Bronchial epithelial cell (primary cell): ENCODE measurements around the gene ITGB2. TPM values are rescaled to one million over a fixed set of nuclear protein-coding genes. Genes with fewer than 3 reads are reported as not detected.

Source experiments
- DNase-seq: peaks from one replicate; pipeline ENCODE4 v3.0.0-alpha.2; 2010; ENCODE audit warnings: low read depth
- FAIRE-seq: peaks from 2 replicates; lab custom pipeline; 2011; peaks lifted over from hg19 to GRCh38; lab: Jason Lieb, UNC
- H3K27me3 ChIP-seq: 2 replicates; pipeline ENCODE4 v1.5.1; 2011; ENCODE audit warnings: low read length; ENCODE audit not compliant: control insufficient read depth, insufficient read depth
- H3K36me3 ChIP-seq: 2 replicates; pipeline ENCODE4 v1.5.1; 2011; ENCODE audit warnings: low read length; ENCODE audit not compliant: control insufficient read depth, insufficient read depth
- H3K4me3 ChIP-seq: 2 replicates; pipeline ENCODE4 v1.5.1; 2011; ENCODE audit warnings: mild to moderate bottlenecking, low read depth, low read length, control low read depth
- CTCF ChIP-seq: IDR thresholded peaks from 2 replicates; pipeline ENCODE4 v1.5.1; 2011; ENCODE audit warnings: mild to moderate bottlenecking, moderate library complexity, low read length, control low read depth, inconsistent platforms; ENCODE audit not compliant: insufficient read depth, severe bottlenecking
- total RNA-seq: library from RNA; depleted of rRNA; stranded (reverse); fragments of >200 nt; gene quantifications from 2 replicates; pipeline ENCODE4 v1.2.1, GENCODE V29; 2014

Gene ITGB2
- total RNA-seq, 1 donor from 2014 or later = 1.1 TPM

- H3K4me3 ChIP-seq = no peak overlapping the region
Measured at GRCh38 chr21:44959376-44960091, 38.8 kb upstream of the ITGB2 start.

GRCh38 chr21:44958471-44959191 lies 37.9 kb upstream of the ITGB2 start:
- no peak for FAIRE-seq
- TF ChIP-seq CTCF = no peak
- no peak for DNase-seq
- Histone ChIP-seq H3K27me3 (no peaks in the 10 kb centered on the region), H3K4me3 (no peak overlapping the region), H3K36me3 (peaks cover 25% of the 10 kb centered on the region)

More at GRCh38 chr21:44959376-44960091, 38.8 kb upstream of the ITGB2 start:
- FAIRE-seq (no peak), DNase-seq (no peak)
- TF ChIP-seq CTCF = no peak
- Histone ChIP-seq H3K36me3 (peaks cover 24% of the 10 kb centered on the region), H3K27me3 (no peaks in the 10 kb centered on the region)

DNA sequence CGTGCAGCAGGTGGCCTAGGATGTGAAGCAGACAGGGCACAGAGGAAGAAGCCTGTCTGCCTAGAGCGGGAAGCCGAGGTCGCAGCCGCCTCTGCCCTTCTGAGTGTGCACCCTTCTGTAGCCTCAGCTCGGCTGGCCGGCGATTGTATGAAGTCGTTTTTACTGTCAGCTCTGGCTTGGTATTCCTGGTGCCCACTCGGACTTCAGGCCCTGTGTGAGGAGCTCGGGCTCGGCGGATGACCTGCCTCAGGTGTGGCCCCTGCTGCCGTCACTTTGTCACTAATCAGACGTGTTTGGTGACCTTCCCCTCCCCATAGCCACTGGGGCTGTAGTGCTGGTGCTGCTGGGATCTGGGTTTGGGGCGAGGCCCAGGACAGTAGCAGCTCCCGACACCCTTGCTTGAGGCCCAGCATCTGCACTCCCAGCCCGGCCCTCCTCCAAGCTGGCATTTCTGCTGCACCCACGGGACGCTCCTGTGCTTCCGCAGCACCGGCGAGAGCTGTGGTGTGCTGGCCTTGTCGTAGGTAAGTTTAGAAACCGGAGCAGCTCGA lies 37.3 kb upstream of the ITGB2 start:
- H3K36me3 ChIP-seq = peaks cover 28% of the 10 kb centered on the region
- H3K27me3 ChIP-seq = no peaks in the 10 kb centered on the region
- no peak for FAIRE-seq
- TF ChIP-seq CTCF = no peak
- no peak overlapping the region for H3K4me3 ChIP-seq
- no peak for DNase-seq

DNA sequence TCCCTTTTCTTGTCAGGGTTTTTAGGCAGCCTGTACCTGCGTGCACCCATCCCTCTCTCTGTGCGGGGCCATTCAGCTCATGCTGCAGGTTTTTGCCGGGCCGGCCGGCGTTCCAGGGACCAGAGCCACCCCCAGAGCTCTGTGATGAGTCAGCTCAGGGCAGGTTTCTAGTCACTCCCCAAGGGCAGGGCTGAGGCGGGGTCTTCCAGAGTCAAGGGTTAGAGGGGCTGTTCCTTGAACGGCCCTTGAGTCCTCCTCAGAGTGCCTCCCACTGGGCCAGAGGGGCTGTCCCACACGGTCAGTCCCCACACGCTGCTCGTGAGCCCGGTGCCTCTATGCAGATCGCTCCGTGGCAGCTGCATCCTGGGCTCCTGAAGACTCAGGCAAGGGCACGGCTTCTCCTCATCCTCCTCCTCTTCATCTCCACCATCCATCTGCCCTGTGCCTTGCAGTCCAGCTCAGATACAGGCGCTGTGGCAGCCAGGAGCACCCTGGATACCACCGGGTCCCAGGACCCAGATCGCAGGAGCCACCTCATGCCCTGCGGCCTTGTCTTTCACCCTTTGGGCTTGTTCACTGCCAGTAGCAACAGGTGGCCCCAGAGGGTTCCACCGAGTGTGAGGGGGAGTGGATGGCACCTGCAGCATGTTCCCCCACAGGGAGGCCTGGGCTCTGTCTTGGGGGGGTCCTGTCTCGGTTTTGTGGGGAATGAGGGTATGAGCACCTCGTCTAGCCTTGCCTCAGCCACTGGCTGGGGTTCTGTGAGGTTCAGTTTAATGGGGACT lies 36.5 kb upstream of the ITGB2 start:
- Histone ChIP-seq H3K36me3 (peaks cover 28% of the 10 kb centered on the region), H3K27me3 (no peaks in the 10 kb centered on the region), H3K4me3 (no peak overlapping the region)
- TF ChIP-seq CTCF = no peak
- no peak for DNase-seq
- no peak for FAIRE-seq

DNA sequence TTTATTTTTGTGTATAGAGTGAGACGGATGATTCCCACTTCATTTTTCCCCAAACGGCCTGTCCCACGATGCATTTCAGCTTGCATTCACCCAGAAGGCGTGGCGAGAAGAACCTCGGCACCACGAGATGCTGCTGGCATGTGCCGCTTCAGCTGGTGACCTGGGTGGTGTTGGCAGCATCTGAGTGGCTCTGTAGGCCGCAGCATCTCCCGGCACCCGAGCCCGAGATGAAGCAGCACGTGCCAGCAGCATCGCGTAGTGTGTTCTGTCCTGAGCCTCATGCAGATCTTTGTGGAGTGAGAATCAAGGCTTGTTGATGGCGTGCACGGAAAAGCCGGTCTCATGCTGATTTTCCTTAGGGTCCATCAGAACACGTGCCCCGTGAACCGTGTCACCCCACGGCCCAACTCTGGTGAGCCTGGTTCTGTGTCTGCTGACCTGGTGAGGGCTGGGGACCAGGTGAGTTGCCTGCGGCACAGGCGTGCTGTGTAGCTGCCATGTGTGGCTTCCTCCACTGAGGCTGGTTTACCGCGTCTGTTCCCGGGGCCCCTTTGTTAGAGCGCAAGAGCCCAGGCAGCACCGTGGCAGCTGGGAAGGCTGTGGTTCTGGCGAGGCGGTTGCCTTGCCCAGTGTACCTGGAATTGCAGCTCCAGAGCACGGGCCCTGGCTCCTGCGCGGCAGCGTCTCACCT lies 35.8 kb upstream of the ITGB2 start:
- DNase-seq = no peak
- no peak overlapping the region for H3K4me3 ChIP-seq
- no peak for FAIRE-seq
- peaks cover 29% of the 10 kb centered on the region for H3K36me3 ChIP-seq
- H3K27me3 ChIP-seq = no peaks in the 10 kb centered on the region
- no peak for TF ChIP-seq CTCF
